ENCODE results near the gene GNB1L.

GNB1L gene

DNA sequence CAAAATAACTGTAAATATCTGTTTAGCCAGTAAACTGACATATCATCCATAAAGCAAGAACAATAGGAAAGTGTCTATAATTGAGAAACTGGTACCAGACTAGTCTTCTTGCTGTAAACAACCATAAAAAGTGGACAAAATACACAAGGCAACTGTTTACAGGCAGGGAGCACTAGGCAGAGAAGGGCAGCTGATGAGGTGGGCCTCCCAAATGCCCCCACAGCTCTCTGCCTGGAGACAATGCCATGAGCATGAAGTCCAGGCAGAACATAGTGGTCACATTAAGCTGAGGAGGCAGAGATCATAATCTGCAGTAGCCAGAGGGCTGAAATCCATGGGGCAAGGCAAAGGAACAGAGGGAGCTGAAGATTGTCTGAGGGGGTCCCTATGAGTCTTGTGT is 63.4 kb downstream of the GNB1L start:
- H3K9ac ChIP-seq (ENCODE audit: insufficient read length), result no peak overlapping the region
- H3K27ac ChIP-seq, result no peak overlapping the region
- H3K4me3 ChIP-seq, result no peak overlapping the region
- peaks cover 7% of the 10 kb centered on the region; the same call in 1 of the 2 replicates for H3K36me3 ChIP-seq (ENCODE audit: insufficient read depth, low read length)
- peaks cover 4% of the 10 kb centered on the region; the same call in 1 of the 2 replicates for H3K9me3 ChIP-seq (ENCODE audit: low read depth, low read length)
- DNase-seq (ENCODE audit: low read depth, low spot score), result no peak
- TF ChIP-seq POLR2AphosphoS5 (IDR thresholded peaks at IDR 0.05; ENCODE audit: borderline replicate concordance, low read depth, low read length) (no peak), EZH2 (IDR thresholded peaks at IDR 0.05) (no peak), FOXP2 (optimal IDR thresholded peaks at IDR 0.05; ENCODE audit: control extremely low read depth, extremely low read length, insufficient read depth) (no peak)

DNA sequence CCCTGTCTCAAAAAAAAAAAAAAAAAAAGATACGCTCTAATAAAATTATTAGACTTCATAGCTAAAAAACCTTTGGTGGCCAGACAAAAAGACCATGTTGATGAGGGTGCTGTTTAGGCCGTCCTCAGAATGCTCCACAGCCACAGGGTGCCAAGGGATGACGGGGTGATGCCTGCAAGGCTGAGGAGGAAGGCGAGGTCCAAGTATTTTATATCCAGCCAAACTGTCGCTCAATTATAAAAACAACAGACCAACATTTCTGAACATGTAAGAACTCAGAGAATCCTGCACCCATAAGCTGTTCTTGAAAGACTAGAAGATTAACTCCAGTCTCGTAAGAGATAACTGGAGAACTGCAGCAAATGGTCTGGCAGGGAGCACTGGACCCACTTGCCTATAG is 64.8 kb downstream of the GNB1L start:
- Histone ChIP-seq H3K9me3 (ENCODE audit: low read depth, low read length) (peaks cover 4% of the 10 kb centered on the region; the same call in 1 of the 2 replicates), H3K36me3 (ENCODE audit: insufficient read depth, low read length) (peaks cover 7% of the 10 kb centered on the region; the same call in 1 of the 2 replicates), H3K9ac (ENCODE audit: insufficient read length) (no peak overlapping the region), H3K27ac (no peak overlapping the region), H3K4me3 (no peak overlapping the region)
- no peak for TF ChIP-seq FOXP2 (optimal IDR thresholded peaks at IDR 0.05; ENCODE audit: control extremely low read depth, extremely low read length, insufficient read depth)
- TF ChIP-seq EZH2 (IDR thresholded peaks at IDR 0.05), result no peak
- no peak for TF ChIP-seq POLR2AphosphoS5 (IDR thresholded peaks at IDR 0.05; ENCODE audit: borderline replicate concordance, low read depth, low read length)
- no peak for DNase-seq (ENCODE audit: low read depth, low spot score)

DNA sequence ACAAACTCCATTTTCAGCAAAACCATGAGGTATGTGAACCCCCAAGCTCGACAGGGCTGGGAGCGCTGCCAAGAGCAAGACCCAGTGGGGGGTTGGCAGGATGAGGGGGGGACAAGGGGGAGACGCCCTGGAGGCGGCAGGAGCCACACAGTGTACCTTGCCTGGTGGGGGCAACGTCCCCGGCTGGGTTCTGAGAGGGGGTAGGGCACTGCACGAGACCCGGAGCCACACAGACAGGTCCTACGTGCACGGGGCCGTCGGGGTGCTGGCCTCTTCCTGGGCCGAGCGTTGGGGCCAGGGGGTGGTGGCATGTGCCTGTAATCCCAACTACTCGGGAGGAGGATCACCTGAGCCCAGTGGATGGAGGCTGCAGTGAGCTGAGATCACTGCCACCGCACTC is 65.3 kb downstream of the GNB1L start:
- TF ChIP-seq POLR2AphosphoS5 (IDR thresholded peaks at IDR 0.05; ENCODE audit: borderline replicate concordance, low read depth, low read length) (no peak), EZH2 (IDR thresholded peaks at IDR 0.05) (no peak), FOXP2 (optimal IDR thresholded peaks at IDR 0.05; ENCODE audit: control extremely low read depth, extremely low read length, insufficient read depth) (no peak)
- DNase-seq (ENCODE audit: low read depth, low spot score), result no peak
- H3K9me3 ChIP-seq (ENCODE audit: low read depth, low read length), result peaks cover 4% of the 10 kb centered on the region; the same call in 1 of the 2 replicates
- H3K27ac ChIP-seq, result peak overlapping the region; percentile 64; the same call in 1 of the 2 replicates
- H3K9ac ChIP-seq (ENCODE audit: insufficient read length), result no peak overlapping the region
- no peak overlapping the region for H3K4me3 ChIP-seq
- peaks cover 7% of the 10 kb centered on the region; the same call in 1 of the 2 replicates for H3K36me3 ChIP-seq (ENCODE audit: insufficient read depth, low read length)

DNA sequence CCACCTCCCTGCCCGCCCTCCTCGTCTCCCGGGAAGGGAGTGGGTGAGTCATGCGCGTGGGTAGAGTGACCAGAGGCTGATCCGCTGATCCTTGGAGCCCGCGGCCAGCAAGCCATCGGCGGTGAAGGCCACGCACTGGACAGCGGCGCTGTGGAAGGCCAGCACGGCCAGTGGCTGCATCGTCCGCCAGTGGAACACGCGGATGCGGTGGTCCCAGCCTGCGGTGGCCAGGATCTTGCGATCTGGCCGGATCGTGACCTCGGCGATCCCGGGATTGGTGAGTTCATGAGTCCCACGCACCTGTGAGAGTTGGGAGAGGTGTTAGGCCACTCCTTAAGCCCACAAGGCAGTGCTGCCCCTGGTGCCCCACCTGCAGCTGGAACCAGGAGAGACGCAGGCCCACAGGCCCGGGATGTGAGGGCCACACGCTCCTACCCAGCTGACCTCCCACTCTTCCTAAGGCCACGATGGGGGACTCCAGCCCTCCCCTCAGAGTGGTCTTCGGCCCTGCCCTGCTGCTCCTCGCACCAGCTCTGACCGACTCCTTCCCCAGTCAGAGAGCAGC is 65.9 kb downstream of the GNB1L start:
- H3K36me3 ChIP-seq (ENCODE audit: insufficient read depth, low read length), result peaks cover 7% of the 10 kb centered on the region; the same call in 1 of the 2 replicates
- TF ChIP-seq EZH2 (IDR thresholded peaks at IDR 0.05) (no peak), POLR2AphosphoS5 (IDR thresholded peaks at IDR 0.05; ENCODE audit: borderline replicate concordance, low read depth, low read length) (no peak), FOXP2 (optimal IDR thresholded peaks at IDR 0.05; ENCODE audit: control extremely low read depth, extremely low read length, insufficient read depth) (no peak)
- H3K4me3 ChIP-seq, result no peak overlapping the region
- peak overlapping the region; percentile 64; the same call in 1 of the 2 replicates for H3K27ac ChIP-seq
- peaks cover 4% of the 10 kb centered on the region; the same call in 1 of the 2 replicates for H3K9me3 ChIP-seq (ENCODE audit: low read depth, low read length)
- H3K9ac ChIP-seq (ENCODE audit: insufficient read length), result no peak overlapping the region
- DNase-seq (ENCODE audit: low read depth, low spot score), result no peak

DNA sequence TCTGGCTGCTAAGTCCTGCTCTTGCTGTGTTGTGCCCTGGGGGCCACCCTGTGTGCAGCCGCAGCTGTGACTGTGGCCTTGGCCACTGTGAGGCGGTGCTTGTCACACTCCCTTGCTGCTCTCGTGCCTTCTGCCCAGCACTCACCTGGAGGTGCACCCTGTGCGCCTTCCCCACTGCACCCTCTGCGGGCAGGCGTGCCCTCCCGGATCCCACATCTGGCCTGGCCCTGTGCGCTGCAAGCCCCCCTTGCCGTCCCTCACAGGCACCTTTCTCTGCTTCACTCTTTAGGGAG is 66.9 kb downstream of the GNB1L start:
- peaks cover 7% of the 10 kb centered on the region; the same call in 1 of the 2 replicates for H3K36me3 ChIP-seq (ENCODE audit: insufficient read depth, low read length)
- TF ChIP-seq FOXP2 (optimal IDR thresholded peaks at IDR 0.05; ENCODE audit: control extremely low read depth, extremely low read length, insufficient read depth), result no peak
- TF ChIP-seq POLR2AphosphoS5 (IDR thresholded peaks at IDR 0.05; ENCODE audit: borderline replicate concordance, low read depth, low read length), result no peak
- TF ChIP-seq EZH2 (IDR thresholded peaks at IDR 0.05), result no peak
- no peak overlapping the region for H3K27ac ChIP-seq

DNA sequence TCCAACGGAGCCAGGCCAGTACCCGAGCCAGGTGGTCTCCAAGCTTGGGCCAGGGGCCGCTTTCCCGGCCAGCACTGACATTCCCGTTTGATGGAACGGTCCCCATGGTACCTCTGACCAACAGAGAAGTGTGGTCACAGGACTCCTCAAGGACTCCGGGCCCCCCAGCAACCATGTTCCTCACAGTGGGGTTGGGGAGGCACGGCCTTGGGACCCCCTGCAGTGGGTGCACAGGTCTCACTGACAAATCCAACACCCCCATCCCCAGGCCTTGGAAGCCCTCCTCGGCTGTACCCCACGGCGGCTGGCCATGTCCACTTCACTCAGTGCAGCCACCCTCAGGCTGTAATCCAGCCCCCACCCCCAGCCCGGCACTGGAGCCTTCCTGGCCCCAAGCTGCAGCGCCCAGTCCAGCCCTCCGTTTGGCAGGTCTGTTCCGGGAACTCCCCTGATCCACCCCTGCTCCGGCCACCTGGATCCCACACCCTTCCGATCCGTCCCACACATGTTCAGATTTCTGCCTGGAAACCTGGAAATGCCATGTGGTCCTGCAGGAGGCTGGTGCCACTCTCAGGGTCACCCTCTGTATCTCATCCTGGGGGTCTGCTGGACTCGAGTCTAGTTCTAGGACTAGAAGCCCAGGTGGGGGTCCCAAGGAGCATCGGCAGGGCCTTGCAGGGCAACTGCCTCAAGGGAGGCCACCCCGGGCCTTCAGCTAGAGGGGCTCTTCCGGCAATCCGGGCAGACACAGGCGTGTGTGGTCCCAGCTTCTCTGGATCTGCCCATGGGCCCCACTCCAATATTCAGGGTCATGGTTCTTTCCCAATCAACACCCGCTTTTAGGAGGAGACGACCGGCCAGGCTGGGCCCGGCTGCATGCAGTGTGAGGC is 67.5 kb downstream of the GNB1L start:
- peaks cover 7% of the 10 kb centered on the region; the same call in 1 of the 2 replicates for H3K36me3 ChIP-seq (ENCODE audit: insufficient read depth, low read length)
- no peak overlapping the region for H3K27ac ChIP-seq
- no peak for DNase-seq (ENCODE audit: low read depth, low spot score)

More for the DNA sequence above, 66.9 kb downstream of the GNB1L start:
- Histone ChIP-seq H3K4me3 (no peak overlapping the region), H3K9ac (ENCODE audit: insufficient read length) (no peak overlapping the region), H3K9me3 (ENCODE audit: low read depth, low read length) (peaks cover 4% of the 10 kb centered on the region; the same call in 1 of the 2 replicates)
- no peak for DNase-seq (ENCODE audit: low read depth, low spot score)

DNA sequence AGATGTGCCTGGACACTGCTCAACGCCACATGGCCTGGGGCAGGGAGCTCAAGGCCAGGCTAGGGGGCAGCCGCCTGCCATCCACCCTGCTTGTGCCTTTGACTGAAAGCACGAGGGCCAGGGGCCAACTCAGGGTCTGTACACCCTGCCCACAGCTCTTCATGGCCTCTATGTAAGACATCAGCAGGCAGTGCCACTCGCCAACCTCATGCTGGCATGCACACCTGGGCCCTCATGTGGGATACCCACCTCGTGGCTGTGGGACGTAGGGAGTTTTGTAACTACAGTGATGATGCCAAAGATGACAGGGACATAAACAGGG is 68.4 kb downstream of the GNB1L start:
- DNase-seq (ENCODE audit: low read depth, low spot score), result no peak
- H3K36me3 ChIP-seq (ENCODE audit: insufficient read depth, low read length), result peaks cover 3% of the 10 kb centered on the region; the same call in 1 of the 2 replicates
- H3K27ac ChIP-seq, result no peak overlapping the region
- H3K4me3 ChIP-seq, result no peak overlapping the region
- peaks cover 4% of the 10 kb centered on the region; the same call in 1 of the 2 replicates for H3K9me3 ChIP-seq (ENCODE audit: low read depth, low read length)
- no peak overlapping the region for H3K9ac ChIP-seq (ENCODE audit: insufficient read length)
- TF ChIP-seq FOXP2 (optimal IDR thresholded peaks at IDR 0.05; ENCODE audit: control extremely low read depth, extremely low read length, insufficient read depth) (no peak), POLR2AphosphoS5 (IDR thresholded peaks at IDR 0.05; ENCODE audit: borderline replicate concordance, low read depth, low read length) (no peak), EZH2 (IDR thresholded peaks at IDR 0.05) (no peak)

More for the DNA sequence above, 67.5 kb downstream of the GNB1L start:
- TF ChIP-seq FOXP2 (optimal IDR thresholded peaks at IDR 0.05; ENCODE audit: control extremely low read depth, extremely low read length, insufficient read depth) (no peak), POLR2AphosphoS5 (IDR thresholded peaks at IDR 0.05; ENCODE audit: borderline replicate concordance, low read depth, low read length) (no peak), EZH2 (IDR thresholded peaks at IDR 0.05) (no peak)
- H3K9ac ChIP-seq (ENCODE audit: insufficient read length), result no peak overlapping the region
- no peak overlapping the region for H3K4me3 ChIP-seq
- peaks cover 4% of the 10 kb centered on the region; the same call in 1 of the 2 replicates for H3K9me3 ChIP-seq (ENCODE audit: low read depth, low read length)

Data from SK-N-MC (cell line).